PC-9 (cell line): ENCODE data around the gene XPNPEP3.
"Not testable (repeated sequence)": the region's sequence is repeated elsewhere in the genome, so short reads cannot be mapped to it uniquely, and the experiment has no call there.

ENCODE experiments used
- CTCF ChIP-seq: fragments of 200-600 bp; sonication (generic); conservative IDR thresholded peaks from 2 replicates; pipeline ENCODE4 v1.6.1; 2017; ENCODE audit warnings: mixed run types, antibody characterized with exemption, mild to moderate bottlenecking, moderate library complexity
- EZH2 ChIP-seq: fragments of 200-600 bp; sonication (generic); IDR thresholded peaks from 2 replicates; pipeline ENCODE4 v1.8.0; 2017; ENCODE audit warnings: antibody characterized with exemption, low read depth

DNA sequence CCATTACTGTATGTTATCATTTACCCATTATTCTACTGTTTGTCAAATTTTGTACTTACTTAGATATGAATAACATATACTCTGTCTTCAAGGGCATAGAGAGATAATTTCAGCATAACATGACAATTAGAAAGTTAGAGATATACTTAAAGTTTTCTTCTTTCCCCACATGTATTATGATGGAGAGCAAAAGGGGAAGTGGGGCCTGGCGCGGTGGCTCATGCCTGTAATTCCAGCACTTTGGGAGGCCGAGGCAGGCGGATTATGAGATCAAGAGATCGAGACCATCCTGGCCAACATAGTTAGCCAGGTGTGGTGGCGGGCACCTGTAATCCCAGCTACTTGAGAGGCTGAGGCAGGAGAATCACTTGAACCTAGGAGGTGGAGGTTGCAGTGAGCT lies 56.0 kb downstream of the XPNPEP3 start:
- not testable (repeated sequence) for TF ChIP-seq EZH2, CTCF
